Measurements from ENCODE around the gene DCHS1. TPM values are rescaled to one million over a fixed set of nuclear protein-coding genes. Genes with fewer than 3 reads are reported as not detected.
A peak's percentile ranks its signal among the peaks of the same experiment; 100 is the strongest.

DCHS1 gene
- total and polyA plus RNA-seq, 2 experiments from 2014 or later = 8.0 to 15.2 TPM

- 93% methylated on average over 9 of the region's 9 CpGs for WGBS (ENCODE audit: low lambda C conversion rate, missing lambda C conversion rate)
- Histone ChIP-seq H3K36me3 (replicated peaks; ENCODE audit: insufficient read depth, low read depth) (no peaks in the 10 kb centered on the region), H3K4me2 (peak overlapping the region; percentile 87), H4K20me1 (ENCODE audit: insufficient read depth, poor library complexity, severe bottlenecking) (no peaks in the 10 kb centered on the region), H3K4me3 (no peak overlapping the region), H3K27ac (peak overlapping the region; percentile 98), H3K9me3 (ENCODE audit: low read depth) (no peaks in the 10 kb centered on the region), H3K79me2 (peaks cover 62% of the 10 kb centered on the region), H3K27me3 (no peaks in the 10 kb centered on the region), H3K9me2 (replicated peaks; ENCODE audit: insufficient read depth) (no peaks in the 10 kb centered on the region), H2AFZ (no peak overlapping the region), H3K4me1 (ENCODE audit: insufficient read depth) (peaks cover 27% of the 10 kb centered on the region)
- TF ChIP-seq CTCF (IDR thresholded peaks at IDR 0.05; ENCODE audit: poor library complexity) (no peak), EZH2 (IDR thresholded peaks at IDR 0.05; ENCODE audit: borderline replicate concordance) (no peak), EZH2phosphoT487 (IDR thresholded peaks at IDR 0.05; ENCODE audit: low read depth, severe bottlenecking, unreplicated experiment) (no peak)
- no peak for DNase-seq (ENCODE audit: low spot score)
Measured at GRCh38 chr11:6608011-6608410, 47.6 kb downstream of the DCHS1 start.

- peaks cover 70% of the 10 kb centered on the region for H3K79me2 ChIP-seq
- no peaks in the 10 kb centered on the region for H4K20me1 ChIP-seq (ENCODE audit: insufficient read depth, poor library complexity, severe bottlenecking)
- H3K4me3 ChIP-seq = no peak overlapping the region
- no peaks in the 10 kb centered on the region for H3K36me3 ChIP-seq (replicated peaks; ENCODE audit: insufficient read depth, low read depth)
- H2AFZ ChIP-seq = no peak overlapping the region
- H3K27ac ChIP-seq = peak overlapping the region; percentile 98
- no peaks in the 10 kb centered on the region for H3K27me3 ChIP-seq
- DNase-seq (ENCODE audit: low spot score) = no peak
- TF ChIP-seq EZH2 (IDR thresholded peaks at IDR 0.05; ENCODE audit: borderline replicate concordance) (no peak), CTCF (IDR thresholded peaks at IDR 0.05; ENCODE audit: poor library complexity) (no peak), EZH2phosphoT487 (IDR thresholded peaks at IDR 0.05; ENCODE audit: low read depth, severe bottlenecking, unreplicated experiment) (no peak)
- peak overlapping the region; percentile 87 for H3K4me2 ChIP-seq
- no peaks in the 10 kb centered on the region for H3K9me2 ChIP-seq (replicated peaks; ENCODE audit: insufficient read depth)
- peaks cover 32% of the 10 kb centered on the region for H3K4me1 ChIP-seq (ENCODE audit: insufficient read depth)
- no peaks in the 10 kb centered on the region for H3K9me3 ChIP-seq (ENCODE audit: low read depth)
Measured at GRCh38 chr11:6607190-6607795, 48.3 kb downstream of the DCHS1 start.

DNA sequence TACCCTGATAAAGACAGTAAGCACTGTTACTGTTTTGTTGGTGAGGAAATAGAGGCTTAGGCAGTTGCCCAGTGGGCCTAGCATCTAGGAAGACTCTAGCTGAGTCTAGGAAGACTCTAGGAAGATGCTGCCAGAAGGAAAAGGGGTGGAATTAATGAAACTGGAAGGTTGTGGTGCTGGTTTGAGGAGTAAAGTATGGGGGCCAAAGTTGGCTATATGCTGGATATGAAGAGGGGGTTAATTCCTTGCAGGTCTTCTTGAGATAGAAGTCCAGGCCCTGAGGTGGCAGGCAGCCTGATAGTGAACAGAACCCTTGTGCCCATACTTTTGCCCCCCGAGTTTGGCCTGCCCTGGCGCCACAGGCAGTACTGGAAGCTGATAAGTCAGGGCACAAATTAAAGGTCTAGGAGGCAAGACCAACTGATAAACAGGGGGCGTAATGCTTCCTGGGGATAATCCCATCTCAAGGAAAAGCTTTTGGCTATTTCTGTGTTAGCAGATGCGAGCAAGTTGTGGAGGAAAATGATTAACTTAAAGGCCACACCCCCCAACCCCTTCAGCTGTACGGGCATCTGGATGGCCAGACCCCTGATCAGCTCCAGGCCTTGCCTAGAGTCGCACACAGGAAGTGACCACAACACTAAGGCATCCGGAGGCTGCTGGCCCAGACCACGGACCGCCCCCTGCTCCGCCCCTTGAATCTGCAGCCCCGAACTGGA is 49.0 kb downstream of the DCHS1 start:
- Histone ChIP-seq H2AFZ (no peak overlapping the region), H3K9me3 (ENCODE audit: low read depth) (no peaks in the 10 kb centered on the region), H3K27me3 (no peaks in the 10 kb centered on the region), H3K4me3 (no peak overlapping the region), H3K9me2 (replicated peaks; ENCODE audit: insufficient read depth) (no peaks in the 10 kb centered on the region), H3K36me3 (replicated peaks; ENCODE audit: insufficient read depth, low read depth) (no peaks in the 10 kb centered on the region), H3K27ac (peak overlapping the region; percentile 98), H3K4me1 (ENCODE audit: insufficient read depth) (peaks cover 38% of the 10 kb centered on the region), H3K79me2 (peaks cover 76% of the 10 kb centered on the region), H4K20me1 (ENCODE audit: insufficient read depth, poor library complexity, severe bottlenecking) (no peaks in the 10 kb centered on the region), H3K4me2 (peak overlapping the region; percentile 87)
- 9% methylated on average over 11 of the region's 11 CpGs for WGBS (ENCODE audit: low lambda C conversion rate, missing lambda C conversion rate)
- no peak for TF ChIP-seq EZH2phosphoT487 (IDR thresholded peaks at IDR 0.05; ENCODE audit: low read depth, severe bottlenecking, unreplicated experiment)
- no peak for TF ChIP-seq EZH2 (IDR thresholded peaks at IDR 0.05; ENCODE audit: borderline replicate concordance)
- no peak for TF ChIP-seq CTCF (IDR thresholded peaks at IDR 0.05; ENCODE audit: poor library complexity)
- DNase-seq (ENCODE audit: low spot score) = peak; percentile 96

Data from hepatocyte (in vitro differentiated cells).